Naive thymus-derived CD4-positive, alpha-beta T cell (primary cell): Measurements from ENCODE around the gene GREM1. TPM values are rescaled to one million over a fixed set of nuclear protein-coding genes. Genes with fewer than 3 reads are reported as not detected.

Source experiments
- ATAC-seq: fragments of 150-1000 bp; cut with Tn5 transposase; 2 replicates; pipeline ENCODE4 v1.10.0; 2021; ENCODE audit warnings: mild to moderate bottlenecking, moderate library complexity
- CTCF ChIA-PET: fragments of 350-600 bp; sonication (Branson Sonifier 250); formaldehyde crosslinking; loops from one replicate; lab custom pipeline; 2021; ENCODE audit warnings: antibody characterized with exemption; lab: Charles Lee
- POLR2A ChIA-PET: fragments of 350-600 bp; sonication (Branson Sonifier 250); formaldehyde crosslinking; loops from one replicate; lab custom pipeline; 2021; ENCODE audit warnings: antibody characterized with exemption, inconsistent platforms; lab: Charles Lee
- DNase-seq, 9 donors: peaks; one replicate each; pipeline versions ENCODE4 v3.0.0 to v3.0.0-alpha.2; 2020 to 2022; ENCODE audit warnings: mixed read lengths in 1 of 9
- H3K27ac ChIP-seq: one replicate; pipeline ENCODE4 v1.7.0; 2013; ENCODE audit warnings: mild to moderate bottlenecking, low read depth, low read length, moderate library complexity
- H3K27me3 ChIP-seq, 2 donors: one replicate each; pipeline ENCODE4 v1.7.0; 2013; ENCODE audit warnings: low read length in 2 of 2, mild to moderate bottlenecking in 2 of 2, moderate library complexity in 2 of 2; ENCODE audit not compliant: control insufficient read depth in 2 of 2, insufficient read depth in 2 of 2
- H3K36me3 ChIP-seq, 3 experiments: 1 replicate in 2 of 3; 2 replicates in 1 of 3; pipeline ENCODE4 v1.7.0; 2013; ENCODE audit warnings: low read length in 3 of 3, mild to moderate bottlenecking in 3 of 3, moderate library complexity in 1 of 3; ENCODE audit not compliant: insufficient read depth in 3 of 3, control insufficient read depth in 2 of 3
- H3K4me1 ChIP-seq, 2 donors: one replicate each; pipeline ENCODE4 v1.7.0; 2013; ENCODE audit warnings: low read length in 2 of 2, mild to moderate bottlenecking in 2 of 2, moderate library complexity in 1 of 2; ENCODE audit not compliant: control insufficient read depth in 2 of 2, insufficient read depth in 2 of 2
- H3K4me3 ChIP-seq: 2 replicates; pipeline ENCODE4 v1.7.0; 2013; ENCODE audit warnings: mild to moderate bottlenecking, low read length
- H3K9me3 ChIP-seq, 3 experiments: 1 replicate in 2 of 3; 2 replicates in 1 of 3; pipeline ENCODE4 v1.7.0; 2013; ENCODE audit warnings: low read length in 3 of 3; ENCODE audit not compliant: control insufficient read depth in 2 of 3
- H3K27ac Mint-ChIP-seq, 9 donors: one replicate each; pipeline ENCODE4 v1.8.0; 2020 to 2022; ENCODE audit warnings: mixed read lengths in 9 of 9, mild to moderate bottlenecking in 8 of 9, moderate library complexity in 5 of 9, inconsistent platforms in 2 of 9
- H3K27me3 Mint-ChIP-seq, 5 donors: one replicate each; pipeline ENCODE4 v1.8.0; 2021 to 2022; ENCODE audit warnings: mixed read lengths in 5 of 5, mild to moderate bottlenecking in 1 of 5
- H3K36me3 Mint-ChIP-seq, 5 donors: one replicate each; pipeline ENCODE4 v1.8.0; 2020 to 2022; ENCODE audit warnings: mixed read lengths in 5 of 5, mild to moderate bottlenecking in 3 of 5, inconsistent platforms in 1 of 5
- H3K4me1 Mint-ChIP-seq, 7 donors: one replicate each; pipeline ENCODE4 v1.8.0; 2020 to 2022; ENCODE audit warnings: mixed read lengths in 7 of 7, mild to moderate bottlenecking in 3 of 7, inconsistent platforms in 1 of 7
- H3K4me3 Mint-ChIP-seq, 10 donors: one replicate each; pipeline ENCODE4 v1.8.0; 2020 to 2022; ENCODE audit warnings: mild to moderate bottlenecking in 10 of 10, mixed read lengths in 10 of 10, moderate library complexity in 6 of 10, inconsistent platforms in 2 of 10
- H3K9me3 Mint-ChIP-seq, 11 donors: one replicate each; pipeline ENCODE4 v1.8.0; 2020 to 2022; ENCODE audit warnings: mixed read lengths in 11 of 11, mild to moderate bottlenecking in 4 of 11, inconsistent platforms in 1 of 11, moderate library complexity in 1 of 11
- intact Hi-C, 2 donors: fragments of 100-400 bp; cut with micrococcal nuclease; formaldehyde crosslinking; loops; one replicate each; pipeline ENCODE4 v1.15.1; 2023
- polyA plus RNA-seq, 2 donors: library from polyadenylated mRNA; unstranded; fragments of 300-500 nt; fragmentation: Illumina TruSeq; gene quantifications; one replicate each; pipeline ENCODE4 v1.2.3, GENCODE V29; 2021
- total RNA-seq, 6 experiments: library from RNA in 5 of 6; stranded (reverse) in 5 of 6; gene quantifications; 1 replicate in 5 of 6; 2 replicates in 1 of 6; pipeline ENCODE4 v1.2.3 and lab custom pipeline; 2021 to 2026

GREM1 gene
- total and polyA plus RNA-seq, 7 experiments from 2014 or later: not detected

GRCh38 chr15:32692286-32692685 lies 25.5 kb upstream of the GREM1 start:
- Mint-ChIP-seq H3K9me3 (no peaks in the 10 kb centered on the region), H3K27ac (no peak overlapping the region), H3K36me3 (no peaks in the 10 kb centered on the region), H3K4me1 (no peaks in the 10 kb centered on the region), H3K27me3 (peaks cover 0 to 11% (median 8%) of the 10 kb centered on the region in 5 donors), H3K4me3 (no peak overlapping the region)
- no peaks in the 10 kb centered on the region for H3K36me3 ChIP-seq
- CTCF ChIA-PET: no interaction called here
- intact Hi-C loops: no loop called here
- POLR2A ChIA-PET: no interaction called here
- H3K9me3 ChIP-seq: no peaks in the 10 kb centered on the region
- H3K27me3 ChIP-seq: no peaks in the 10 kb centered on the region
- no peaks in the 10 kb centered on the region for H3K4me1 ChIP-seq
- DNase-seq (no peak), ATAC-seq (no peak)
- no peak overlapping the region for H3K27ac ChIP-seq
- no peak overlapping the region for H3K4me3 ChIP-seq

GRCh38 chr15:32694222-32694983 lies 23.4 kb upstream of the GREM1 start:
- H3K27ac Mint-ChIP-seq: no peak overlapping the region
- no peak for DNase-seq
- intact Hi-C loops: no loop called here
- H3K9me3 Mint-ChIP-seq: peaks cover 0 to under 1% (median 0%) of the 10 kb centered on the region in 11 donors
- Histone ChIP-seq H3K4me3 (no peak overlapping the region), H3K9me3 (no peaks in the 10 kb centered on the region), H3K27ac (no peak overlapping the region), H3K27me3 (no peaks in the 10 kb centered on the region), H3K36me3 (no peaks in the 10 kb centered on the region), H3K4me1 (no peaks in the 10 kb centered on the region)
- no peak overlapping the region for H3K4me3 Mint-ChIP-seq
- CTCF ChIA-PET: no interaction called here
- H3K36me3 Mint-ChIP-seq: no peaks in the 10 kb centered on the region
- no peak for ATAC-seq
- POLR2A ChIA-PET: no interaction called here
- no peaks in the 10 kb centered on the region for H3K4me1 Mint-ChIP-seq
- H3K27me3 Mint-ChIP-seq: peaks cover 0 to 18% (median 13%) of the 10 kb centered on the region in 5 donors

GRCh38 chr15:32698773-32699390 lies 18.9 kb upstream of the GREM1 start:
- CTCF ChIA-PET: no interaction called here
- H3K9me3 Mint-ChIP-seq: peaks cover 0 to 1% (median 0%) of the 10 kb centered on the region in 11 donors

DNA sequence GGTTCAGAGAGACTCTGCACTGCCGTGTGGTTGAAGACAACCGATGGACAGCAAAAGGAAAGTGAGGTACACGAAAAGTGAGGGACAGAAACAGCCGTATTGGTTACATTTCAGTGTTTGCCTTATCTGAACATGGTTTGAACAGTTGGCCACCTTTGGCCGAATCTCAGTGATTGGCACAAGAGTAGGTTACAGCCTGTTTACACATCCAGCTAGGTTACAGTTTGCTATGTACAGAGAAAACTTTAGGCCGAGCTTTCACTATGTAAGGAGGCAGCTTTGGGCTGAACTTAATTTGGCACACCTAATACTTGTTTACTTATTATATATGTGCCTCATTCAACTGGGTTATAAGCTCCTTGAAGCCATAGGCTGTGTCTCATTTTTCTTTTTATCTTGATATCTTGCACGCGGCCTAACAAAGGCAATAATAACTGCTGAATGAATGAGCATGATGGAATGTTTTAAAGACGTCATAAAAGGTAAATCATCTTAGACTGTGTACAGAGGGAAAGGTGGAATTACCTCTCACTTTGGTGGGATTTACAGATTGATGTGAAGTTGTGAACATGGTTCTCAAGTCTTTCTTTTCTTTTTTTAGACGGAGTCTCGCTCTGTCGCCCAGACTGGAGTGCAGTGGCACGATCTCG lies 17.2 kb upstream of the GREM1 start:
- no peak overlapping the region for H3K4me3 Mint-ChIP-seq
- POLR2A ChIA-PET: no interaction called here
- no peaks in the 10 kb centered on the region for H3K36me3 Mint-ChIP-seq
- Histone ChIP-seq H3K9me3 (no peaks in the 10 kb centered on the region), H3K27me3 (no peaks in the 10 kb centered on the region), H3K4me1 (no peaks in the 10 kb centered on the region), H3K27ac (no peak overlapping the region), H3K36me3 (no peaks in the 10 kb centered on the region), H3K4me3 (no peak overlapping the region)
- ATAC-seq (no peak), DNase-seq (no peak)
- intact Hi-C loops: no loop called here
- H3K4me1 Mint-ChIP-seq: no peaks in the 10 kb centered on the region
- H3K27ac Mint-ChIP-seq: no peak overlapping the region
- H3K9me3 Mint-ChIP-seq: peaks cover 0 to 1% (median 0%) of the 10 kb centered on the region in 11 donors
- CTCF ChIA-PET: no interaction called here
- H3K27me3 Mint-ChIP-seq: peaks cover 17 to 35% (median 29%) of the 10 kb centered on the region in 5 donors

More at GRCh38 chr15:32698773-32699390, 18.9 kb upstream of the GREM1 start:
- H3K36me3 ChIP-seq: no peaks in the 10 kb centered on the region
- Mint-ChIP-seq H3K4me3 (no peak overlapping the region), H3K36me3 (no peaks in the 10 kb centered on the region), H3K4me1 (no peaks in the 10 kb centered on the region), H3K27ac (no peak overlapping the region), H3K27me3 (peaks cover 5 to 30% (median 24%) of the 10 kb centered on the region in 5 donors)
- intact Hi-C loops: no loop called here
- ATAC-seq (no peak), DNase-seq (no peak)
- no peaks in the 10 kb centered on the region for H3K4me1 ChIP-seq
- H3K27me3 ChIP-seq: no peaks in the 10 kb centered on the region
- no peak overlapping the region for H3K27ac ChIP-seq
- no peak overlapping the region for H3K4me3 ChIP-seq
- POLR2A ChIA-PET: no interaction called here
- H3K9me3 ChIP-seq: no peaks in the 10 kb centered on the region

- no peaks in the 10 kb centered on the region for H3K27me3 ChIP-seq
- no peak overlapping the region for H3K4me3 Mint-ChIP-seq
- intact Hi-C loops: no loop called here
- H3K36me3 ChIP-seq: no peaks in the 10 kb centered on the region
- H3K4me3 ChIP-seq: no peak overlapping the region
- H3K9me3 ChIP-seq: no peaks in the 10 kb centered on the region
- POLR2A ChIA-PET: no interaction called here
- ATAC-seq (no peak), DNase-seq (no peak)
- H3K27me3 Mint-ChIP-seq: peaks cover 23 to 42% (median 36%) of the 10 kb centered on the region in 5 donors
- no peaks in the 10 kb centered on the region for H3K4me1 Mint-ChIP-seq
- peaks cover 0 to 1% (median 0%) of the 10 kb centered on the region in 11 donors for H3K9me3 Mint-ChIP-seq
- no peak overlapping the region for H3K27ac Mint-ChIP-seq
- no peak overlapping the region for H3K27ac ChIP-seq
- H3K36me3 Mint-ChIP-seq: no peaks in the 10 kb centered on the region
- CTCF ChIA-PET: no interaction called here
- H3K4me1 ChIP-seq: no peaks in the 10 kb centered on the region
Observed at GRCh38 chr15:32701863-32702262, 15.9 kb upstream of the GREM1 start.

DNA sequence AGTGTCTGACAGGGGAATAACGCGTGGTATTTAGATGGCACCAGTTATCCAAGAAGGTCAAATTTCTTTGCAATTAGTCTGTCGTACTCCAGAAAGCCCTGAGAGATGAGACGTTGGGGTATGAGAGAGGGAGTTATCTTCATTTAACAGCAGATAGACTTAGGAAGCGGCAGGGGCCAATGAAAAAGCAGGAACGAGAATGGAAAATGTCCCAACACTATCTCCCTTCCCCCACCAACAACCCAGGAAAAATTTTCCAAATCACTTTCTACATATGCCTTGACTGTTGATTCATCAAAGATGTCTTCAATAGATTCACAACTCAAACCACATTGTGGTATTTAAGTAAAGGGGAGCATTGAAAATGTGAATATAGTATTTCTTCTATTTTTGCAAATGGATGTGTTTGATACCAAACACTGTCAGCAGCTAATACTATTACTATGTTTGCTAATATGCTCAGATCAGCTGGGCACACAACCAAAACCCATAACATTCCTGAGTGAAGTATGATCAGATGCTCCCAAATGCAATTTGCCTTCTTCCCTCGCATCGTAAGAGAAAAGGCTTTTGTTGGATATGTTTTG lies 13.3 kb upstream of the GREM1 start:
- Mint-ChIP-seq H3K9me3 (peaks cover 0 to under 1% (median 0%) of the 10 kb centered on the region in 11 donors), H3K27me3 (peaks cover 38 to 54% (median 40%) of the 10 kb centered on the region in 5 donors), H3K36me3 (no peaks in the 10 kb centered on the region), H3K4me3 (no peak overlapping the region), H3K27ac (no peak overlapping the region), H3K4me1 (peaks cover 0 to 1% (median 0%) of the 10 kb centered on the region in 7 donors)
- POLR2A ChIA-PET: no interaction called here
- Histone ChIP-seq H3K27ac (no peak overlapping the region), H3K27me3 (peaks cover 0 to 1% of the 10 kb centered on the region in 2 donors), H3K4me3 (no peak overlapping the region), H3K9me3 (no peaks in the 10 kb centered on the region), H3K4me1 (no peaks in the 10 kb centered on the region), H3K36me3 (no peaks in the 10 kb centered on the region)
- CTCF ChIA-PET: no interaction called here
- DNase-seq (no peak), ATAC-seq (no peak)
- intact Hi-C loops: no loop called here
